ENCODE results near the gene ATP6AP2. TPM values are rescaled to one million over a fixed set of nuclear protein-coding genes. Genes with fewer than 3 reads are reported as not detected.

ATP6AP2 gene
- total and polyA plus RNA-seq, 2 donors (not counting 1 experiment from before 2014, with no cell fraction given): 29.0 to 53.3 TPM

DNA sequence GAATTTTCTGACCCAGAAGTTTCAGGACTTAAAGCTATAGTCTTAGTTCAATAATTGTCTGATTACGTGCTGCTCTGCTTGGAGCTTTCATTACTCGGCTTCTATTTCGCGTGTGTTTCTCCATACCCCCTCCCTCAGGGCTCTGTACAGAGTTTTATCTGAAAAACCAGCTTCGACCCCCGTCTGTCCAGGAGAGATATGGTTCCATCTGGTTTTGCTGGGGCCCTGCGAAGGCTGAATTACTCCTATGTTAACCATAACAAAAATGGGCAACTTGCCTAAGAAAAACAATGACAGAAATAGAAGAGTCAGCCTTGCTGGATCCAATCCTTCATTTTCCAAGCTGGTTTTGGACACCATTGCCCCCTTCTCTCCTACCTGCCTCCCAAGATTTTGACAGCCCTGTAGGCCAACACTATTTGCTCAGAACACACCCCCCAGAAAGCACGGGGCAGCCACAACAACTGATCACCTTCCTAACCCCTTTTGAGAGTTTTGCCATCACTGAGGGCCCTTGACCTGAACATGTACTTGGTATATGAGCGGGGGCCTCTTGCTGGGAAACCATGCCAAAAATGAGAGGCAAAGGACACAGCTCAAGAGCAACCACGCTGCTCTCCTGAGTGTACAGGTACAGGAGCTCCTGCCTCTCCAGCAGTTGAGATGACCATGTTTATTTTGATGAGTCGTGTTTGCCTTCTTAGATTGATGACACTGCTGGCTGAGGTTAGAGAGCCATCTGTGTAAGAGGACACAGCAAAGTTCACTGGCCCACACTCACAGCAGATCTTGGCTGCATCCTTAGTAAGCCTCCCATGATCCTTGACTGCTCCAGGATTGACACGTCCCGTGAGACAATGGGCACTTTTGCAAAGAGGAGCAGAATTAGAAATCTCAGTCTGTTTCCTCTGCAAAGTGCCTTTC lies 36.2 kb upstream of the ATP6AP2 start:
- Histone ChIP-seq H2AFZ (ENCODE audit: insufficient read depth, low read depth, low read length, poor library complexity, severe bottlenecking) (no peak overlapping the region), H3K79me2 (ENCODE audit: control insufficient read depth, insufficient read depth, low read length) (no peaks in the 10 kb centered on the region), H3K4me1 (ENCODE audit: control insufficient read depth in 2 of 2, insufficient read depth in 2 of 2, low read length in 2 of 2) (peaks cover 0 to 7% of the 10 kb centered on the region in 2 donors), H3K36me3 (replicated peaks in 1 of 2; ENCODE audit: control extremely low read depth in 1 of 2, control insufficient read depth in 1 of 2, extremely low read depth in 1 of 2, insufficient read depth in 2 of 2, low read length in 1 of 2) (no peaks in the 10 kb centered on the region), H4K20me1 (ENCODE audit: control insufficient read depth, insufficient read depth, low read length, poor library complexity, severe bottlenecking) (no peaks in the 10 kb centered on the region), H3K4me2 (replicated peaks; ENCODE audit: low read depth, low read length, poor library complexity, severe bottlenecking) (peak overlapping the region; percentile 52), H3K27ac (ENCODE audit: low read length in 2 of 2) (no peak overlapping the region), H3K9ac (ENCODE audit: low read length) (no peak overlapping the region), H3K27me3 (replicated peaks in 1 of 4; ENCODE audit: control extremely low read depth in 1 of 4, control insufficient read depth in 3 of 4, insufficient read depth in 4 of 4, low read length in 3 of 4) (no peaks in the 10 kb centered on the region), H3K9me3 (ENCODE audit: control extremely low read depth in 1 of 3, control insufficient read depth in 2 of 3, insufficient read depth in 1 of 3, low read length in 2 of 3) (no peaks in the 10 kb centered on the region), H3K4me3 (ENCODE audit: control extremely low read depth in 1 of 5, extremely low read depth in 1 of 5, insufficient read depth in 1 of 5, low read depth in 2 of 5, low read length in 4 of 5) (no peak overlapping the region)
- intact Hi-C loops (cut with micrococcal nuclease): no loop called here
- H3K27ac Mint-ChIP-seq: no peak overlapping the region
- CTCF ChIA-PET: interaction anchor here (0.6 to 1.6 kb wide), 21 partner anchors 11 to 1215 kb away, joined by 3 to 15 read pairs (median 4); partner anchors contain the start of gene CXorf38
- no peaks in the 10 kb centered on the region for H3K9me3 Mint-ChIP-seq (ENCODE audit: insufficient read depth)
- TF ChIP-seq EZH2 (IDR thresholded peaks at IDR 0.05; ENCODE audit: borderline replicate concordance, insufficient read depth, low read depth, low read length, poor library complexity, severe bottlenecking) (no peak), CTCF (IDR thresholded peaks at IDR 0.05) (no peak)
- ATAC-seq (ENCODE audit: low read depth): no peak
- no peaks in the 10 kb centered on the region for H3K27me3 Mint-ChIP-seq
- peaks cover 7% of the 10 kb centered on the region for H3K4me1 Mint-ChIP-seq
- no peak for DNase-seq
- WGBS (ENCODE audit: insufficient coverage): 92% methylated on average over 4 of the region's 13 CpGs
- no peak overlapping the region for H3K4me3 Mint-ChIP-seq
- POLR2A ChIA-PET: interaction anchor here (1.1 kb wide), 1 partner anchor 36 kb away, joined by 4 read pairs; the partner anchor contains the start of gene ATP6AP2

DNA sequence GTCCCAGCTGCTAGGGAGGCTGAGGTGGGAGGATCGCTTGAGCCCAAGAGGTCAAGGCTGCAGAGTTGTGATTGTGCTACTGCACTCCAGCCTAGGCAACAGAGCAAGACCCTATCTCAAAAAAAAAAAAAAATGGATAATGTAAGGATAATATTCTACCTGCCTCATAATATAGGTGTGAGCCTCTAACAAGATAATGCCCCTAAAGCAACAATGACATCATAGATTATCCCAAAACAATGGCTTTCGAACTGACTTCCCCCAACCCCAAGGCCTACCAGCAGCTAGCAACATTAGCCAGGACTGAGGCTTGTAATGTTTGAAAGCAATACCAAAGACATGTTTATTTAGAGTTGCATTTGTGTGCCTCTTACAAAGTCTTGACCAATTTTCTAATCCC lies 33.9 kb upstream of the ATP6AP2 start:
- H3K4me1 Mint-ChIP-seq: peaks cover 4% of the 10 kb centered on the region
- no peak for ATAC-seq (ENCODE audit: low read depth)
- no peaks in the 10 kb centered on the region for H4K20me1 ChIP-seq (ENCODE audit: control insufficient read depth, insufficient read depth, low read length, poor library complexity, severe bottlenecking)
- intact Hi-C loops (cut with micrococcal nuclease): no loop called here
- H3K79me2 ChIP-seq (ENCODE audit: control insufficient read depth, insufficient read depth, low read length): no peaks in the 10 kb centered on the region
- no peak overlapping the region for H2AFZ ChIP-seq (ENCODE audit: insufficient read depth, low read depth, low read length, poor library complexity, severe bottlenecking)
- no peak overlapping the region for H3K4me2 ChIP-seq (replicated peaks; ENCODE audit: low read depth, low read length, poor library complexity, severe bottlenecking)
- H3K27ac ChIP-seq (ENCODE audit: low read length in 2 of 2): no peak overlapping the region
- CTCF ChIA-PET: no interaction called here
- TF ChIP-seq CTCF (IDR thresholded peaks at IDR 0.05) (no peak), EZH2 (IDR thresholded peaks at IDR 0.05; ENCODE audit: borderline replicate concordance, insufficient read depth, low read depth, low read length, poor library complexity, severe bottlenecking) (no peak)
- H3K4me3 ChIP-seq (ENCODE audit: control extremely low read depth in 1 of 5, extremely low read depth in 1 of 5, insufficient read depth in 1 of 5, low read depth in 2 of 5, low read length in 4 of 5): no peak overlapping the region
- no peaks in the 10 kb centered on the region for H3K27me3 Mint-ChIP-seq
- H3K36me3 ChIP-seq (replicated peaks in 1 of 2; ENCODE audit: control extremely low read depth in 1 of 2, control insufficient read depth in 1 of 2, extremely low read depth in 1 of 2, insufficient read depth in 2 of 2, low read length in 1 of 2): no peaks in the 10 kb centered on the region
- H3K9me3 ChIP-seq (ENCODE audit: control extremely low read depth in 1 of 3, control insufficient read depth in 2 of 3, insufficient read depth in 1 of 3, low read length in 2 of 3): no peaks in the 10 kb centered on the region
- POLR2A ChIA-PET: no interaction called here
- no peak overlapping the region for H3K27ac Mint-ChIP-seq
- H3K27me3 ChIP-seq (replicated peaks in 1 of 4; ENCODE audit: control extremely low read depth in 1 of 4, control insufficient read depth in 3 of 4, insufficient read depth in 4 of 4, low read length in 3 of 4): no peaks in the 10 kb centered on the region
- H3K4me1 ChIP-seq (ENCODE audit: control insufficient read depth in 2 of 2, insufficient read depth in 2 of 2, low read length in 2 of 2): peaks cover 0 to 6% of the 10 kb centered on the region in 2 donors
- DNase-seq: no peak
- WGBS (ENCODE audit: insufficient coverage): no CpG with 5 or more reads among the region's 2 CpGs
- no peak overlapping the region for H3K4me3 Mint-ChIP-seq
- no peaks in the 10 kb centered on the region for H3K9me3 Mint-ChIP-seq (ENCODE audit: insufficient read depth)
- no peak overlapping the region for H3K9ac ChIP-seq (ENCODE audit: low read length)

Data from B cell (primary cell).